Neural cell (in vitro differentiated cells): Measurements from ENCODE around the gene CCDC154. TPM values are rescaled to one million over a fixed set of nuclear protein-coding genes. Genes with fewer than 3 reads are reported as not detected.

ENCODE experiments used
- H2AFZ ChIP-seq: fragments of 200-600, 300-800 bp; sonication (generic), shearing (Covaris generic); 2 replicates; pipeline ENCODE4 v1.6.0; 2014; ENCODE audit warnings: low read depth, mild to moderate bottlenecking, antibody characterized with exemption, low read length, moderate library complexity
- H3F3A ChIP-seq: fragments of 200-600 bp; shearing (Covaris generic); 2 replicates; pipeline ENCODE4 v1.6.1; 2016; ENCODE audit warnings: mild to moderate bottlenecking, moderate library complexity, mixed read lengths, antibody characterized with exemption, low read length; ENCODE audit not compliant: insufficient read depth, poor library complexity, severe bottlenecking
- H3K27ac ChIP-seq: fragments of 200-600, 300-800 bp; sonication (generic), shearing (Covaris generic); 2 replicates; pipeline ENCODE4 v1.5.1; 2014; ENCODE audit warnings: mild to moderate bottlenecking, low read length, moderate library complexity
- H3K27me3 ChIP-seq: fragments of 300-800, 200-600 bp; sonication (generic), shearing (Covaris generic); 2 replicates; pipeline ENCODE4 v1.6.0; 2014; ENCODE audit warnings: mild to moderate bottlenecking, low read depth, low read length, moderate library complexity; ENCODE audit not compliant: insufficient read depth
- H3K36me3 ChIP-seq: fragments of 300-800, 200-600 bp; sonication (generic), shearing (Covaris generic); 2 replicates; pipeline ENCODE4 v1.5.1; 2014; ENCODE audit warnings: mild to moderate bottlenecking, antibody characterized with exemption, low read length, moderate library complexity; ENCODE audit not compliant: insufficient read depth
- H3K4me2 ChIP-seq: fragments of 300-800, 200-600 bp; sonication (generic), shearing (Covaris generic); 2 replicates; pipeline ENCODE4 v1.6.0; 2014; ENCODE audit warnings: mild to moderate bottlenecking, low read length
- H3K4me3 ChIP-seq: fragments of 300-800, 200-600 bp; sonication (generic), shearing (Covaris generic); 2 replicates; pipeline ENCODE4 v1.5.1; 2014; ENCODE audit warnings: mild to moderate bottlenecking, low read length, moderate library complexity
- H3K79me2 ChIP-seq: fragments of 200-600 bp; shearing (Covaris generic); replicated peaks from 2 replicates; pipeline ENCODE4 v1.6.0; 2014; ENCODE audit warnings: mild to moderate bottlenecking, low read length, moderate library complexity; ENCODE audit not compliant: insufficient read depth
- H3K9ac ChIP-seq: fragments of 300-800, 200-600 bp; sonication (generic), shearing (Covaris generic); 2 replicates; pipeline ENCODE4 v1.6.1; 2016; ENCODE audit warnings: mild to moderate bottlenecking, low read length, mixed read lengths
- H3K9me2 ChIP-seq: fragments of 200-600 bp; shearing (Covaris generic); 2 replicates; pipeline ENCODE4 v1.6.1; 2016; ENCODE audit warnings: mild to moderate bottlenecking, low read length, mixed read lengths; ENCODE audit not compliant: insufficient read depth
- H3K9me3 ChIP-seq: fragments of 200-600, 300-800 bp; sonication (generic), shearing (Covaris generic); 2 replicates; pipeline ENCODE4 v1.6.1; 2016; ENCODE audit warnings: mild to moderate bottlenecking, mixed run types, low read length, moderate library complexity, mixed read lengths
- H4K20me1 ChIP-seq: fragments of 200-600 bp; shearing (Covaris generic); 2 replicates; pipeline ENCODE4 v1.6.1; 2016; ENCODE audit warnings: mild to moderate bottlenecking, mixed run types; ENCODE audit not compliant: insufficient read depth
- CTCF ChIP-seq: fragments of 450-650 bp; IDR thresholded peaks from 2 replicates; pipeline ENCODE4 v1.5.1; 2014; ENCODE audit warnings: antibody characterized with exemption, mild to moderate bottlenecking, moderate library complexity; ENCODE audit not compliant: poor library complexity, severe bottlenecking
- EP300 ChIP-seq: fragments of 450-650 bp; conservative IDR thresholded peaks from 2 replicates; pipeline ENCODE4 v1.6.1; 2014; ENCODE audit warnings: antibody characterized with exemption, mild to moderate bottlenecking, moderate library complexity; ENCODE audit not compliant: poor library complexity, severe bottlenecking
- EZH2 ChIP-seq: fragments of 200-600, 300-800 bp; shearing (Covaris generic), sonication (generic); IDR thresholded peaks from 2 replicates; pipeline ENCODE4 v1.6.1; 2014; ENCODE audit warnings: antibody characterized with exemption, low read length, borderline replicate concordance, mild to moderate bottlenecking; ENCODE audit not compliant: insufficient read depth, poor library complexity, severe bottlenecking
- MXI1 ChIP-seq: fragments of 450-650 bp; conservative IDR thresholded peaks from 2 replicates; pipeline ENCODE4 v1.6.1; 2014; ENCODE audit warnings: antibody characterized with exemption, mild to moderate bottlenecking; ENCODE audit not compliant: poor library complexity, severe bottlenecking
- POLR2AphosphoS5 ChIP-seq: IDR thresholded peaks from 2 replicates; pipeline ENCODE4 v1.6.1; 2012
- RAD21 ChIP-seq: fragments of 450-650 bp; conservative IDR thresholded peaks from 2 replicates; pipeline ENCODE4 v1.6.1; 2014; ENCODE audit warnings: antibody characterized with exemption, mild to moderate bottlenecking, moderate library complexity
- REST ChIP-seq: IDR thresholded peaks from 2 replicates; pipeline ENCODE4 v1.6.1; 2012; ENCODE audit warnings: borderline replicate concordance
- SMC3 ChIP-seq: fragments of 450-650 bp; conservative IDR thresholded peaks from 2 replicates; pipeline ENCODE4 v1.6.1; 2014; ENCODE audit warnings: antibody characterized with exemption, mild to moderate bottlenecking, moderate library complexity; ENCODE audit not compliant: poor library complexity
- TAF1 ChIP-seq: IDR thresholded peaks from 2 replicates; pipeline ENCODE4 v1.6.1; 2012; ENCODE audit warnings: low read depth
- polyA plus RNA-seq: library from polyadenylated mRNA; depleted of rRNA; stranded (reverse); fragments of >200 nt; gene quantifications from 2 replicates; pipeline ENCODE4 v1.2.3, GENCODE V29; 2014

CCDC154 gene
- polyA plus RNA-seq, 1 donor from 2014 or later: 3.3 TPM

- Histone ChIP-seq H3K79me2 (no peaks in the 10 kb centered on the region), H3K4me3 (no peak overlapping the region), H3K27ac (no peak overlapping the region), H3F3A (no peaks in the 10 kb centered on the region), H3K27me3 (no peaks in the 10 kb centered on the region), H3K9ac (no peak overlapping the region), H3K9me3 (no peaks in the 10 kb centered on the region), H3K36me3 (no peaks in the 10 kb centered on the region), H3K4me2 (no peak overlapping the region), H2AFZ (no peak overlapping the region), H3K9me2 (no peaks in the 10 kb centered on the region), H4K20me1 (no peaks in the 10 kb centered on the region)
- TF ChIP-seq SMC3 (no peak), POLR2AphosphoS5 (no peak), EZH2 (no peak), REST (no peak), CTCF (no peak), EP300 (no peak), TAF1 (no peak), RAD21 (no peak), MXI1 (no peak)
These were observed 51.5 kb downstream of the CCDC154 start for GRCh38 chr16:1392826-1393225.

GRCh38 chr16:1390239-1390779, 54.0 kb downstream of the CCDC154 start:
- H3K79me2 ChIP-seq: no peaks in the 10 kb centered on the region
- H4K20me1 ChIP-seq: no peaks in the 10 kb centered on the region
- H3K36me3 ChIP-seq: no peaks in the 10 kb centered on the region
- no peak overlapping the region for H3K9ac ChIP-seq
- no peak overlapping the region for H3K27ac ChIP-seq
- TF ChIP-seq TAF1: no peak
- no peak for TF ChIP-seq EP300
- no peak for TF ChIP-seq RAD21
- no peak for TF ChIP-seq CTCF
- no peak for TF ChIP-seq EZH2
- no peak for TF ChIP-seq MXI1
- no peak for TF ChIP-seq REST
- TF ChIP-seq SMC3: no peak
- TF ChIP-seq POLR2AphosphoS5: no peak
- no peak overlapping the region for H2AFZ ChIP-seq
- no peaks in the 10 kb centered on the region for H3K9me2 ChIP-seq
- no peaks in the 10 kb centered on the region for H3F3A ChIP-seq
- H3K4me3 ChIP-seq: no peak overlapping the region
- no peaks in the 10 kb centered on the region for H3K9me3 ChIP-seq
- H3K27me3 ChIP-seq: no peaks in the 10 kb centered on the region
- H3K4me2 ChIP-seq: no peak overlapping the region
